ENCODE data around the gene ZCCHC24. TPM values are rescaled to one million over a fixed set of nuclear protein-coding genes. Genes with fewer than 3 reads are reported as not detected.

Gene ZCCHC24
- total RNA-seq, 1 experiment from 2014 or later: 3.8 TPM

DNA sequence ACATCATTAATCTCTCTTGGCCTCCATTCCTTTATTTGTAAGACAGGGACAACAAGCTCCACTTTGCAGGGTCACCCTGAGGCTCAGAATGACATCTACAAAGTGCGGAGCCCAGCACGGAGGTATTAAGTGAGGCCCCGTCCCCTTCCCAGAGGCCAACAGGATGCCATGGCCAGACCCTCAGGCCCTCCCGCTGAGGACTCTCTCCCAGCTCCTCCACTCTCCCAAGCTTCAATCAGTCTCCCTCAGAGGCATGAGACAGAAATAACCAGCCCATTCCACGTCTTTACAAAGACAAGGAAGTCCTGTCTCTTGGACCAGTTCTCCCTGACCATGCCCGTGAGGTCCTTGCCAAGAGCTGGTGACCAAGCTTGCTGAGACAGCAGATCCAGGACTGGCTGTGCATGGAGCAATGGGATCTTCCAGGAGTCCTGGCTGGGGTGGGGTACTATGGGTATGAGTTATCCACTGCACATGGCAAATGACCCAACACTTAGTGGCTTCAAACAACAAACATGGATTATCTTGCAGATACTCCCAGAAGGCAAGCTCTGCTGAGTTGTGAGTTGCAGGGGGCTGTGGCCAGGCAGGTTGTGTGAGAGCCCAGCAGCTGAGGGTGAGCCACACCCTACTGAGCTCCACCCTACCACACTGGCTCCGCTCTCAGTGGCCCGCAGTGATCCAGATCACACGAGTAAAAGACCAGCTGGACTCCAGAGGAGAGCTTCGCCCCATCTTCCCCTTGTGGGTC lies 102.4 kb downstream of the ZCCHC24 start:
- no peaks in the 10 kb centered on the region for H4K20me1 ChIP-seq (ENCODE audit: control insufficient read depth, insufficient read depth, insufficient read length)
- H3K14ac ChIP-seq (ENCODE audit: insufficient read depth, low read length): no peak overlapping the region
- H4K91ac ChIP-seq (ENCODE audit: insufficient read length, low read depth, low read length): no peak overlapping the region
- H2BK12ac ChIP-seq (ENCODE audit: insufficient read length, low read depth, low read length): no peak overlapping the region
- H3K79me1 ChIP-seq (ENCODE audit: insufficient read depth, low read depth, low read length, poor library complexity, severe bottlenecking): no peaks in the 10 kb centered on the region
- peak; percentile 17 for DNase-seq
- TF ChIP-seq, protein P1, sequence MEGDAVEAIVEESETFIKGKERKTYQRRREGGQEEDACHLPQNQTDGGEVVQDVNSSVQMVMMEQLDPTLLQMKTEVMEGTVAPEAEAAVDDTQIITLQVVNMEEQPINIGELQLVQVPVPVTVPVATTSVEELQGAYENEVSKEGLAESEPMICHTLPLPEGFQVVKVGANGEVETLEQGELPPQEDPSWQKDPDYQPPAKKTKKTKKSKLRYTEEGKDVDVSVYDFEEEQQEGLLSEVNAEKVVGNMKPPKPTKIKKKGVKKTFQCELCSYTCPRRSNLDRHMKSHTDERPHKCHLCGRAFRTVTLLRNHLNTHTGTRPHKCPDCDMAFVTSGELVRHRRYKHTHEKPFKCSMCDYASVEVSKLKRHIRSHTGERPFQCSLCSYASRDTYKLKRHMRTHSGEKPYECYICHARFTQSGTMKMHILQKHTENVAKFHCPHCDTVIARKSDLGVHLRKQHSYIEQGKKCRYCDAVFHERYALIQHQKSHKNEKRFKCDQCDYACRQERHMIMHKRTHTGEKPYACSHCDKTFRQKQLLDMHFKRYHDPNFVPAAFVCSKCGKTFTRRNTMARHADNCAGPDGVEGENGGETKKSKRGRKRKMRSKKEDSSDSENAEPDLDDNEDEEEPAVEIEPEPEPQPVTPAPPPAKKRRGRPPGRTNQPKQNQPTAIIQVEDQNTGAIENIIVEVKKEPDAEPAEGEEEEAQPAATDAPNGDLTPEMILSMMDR (conservative IDR thresholded peaks at IDR 0.05): no peak
- H3K56ac ChIP-seq (ENCODE audit: insufficient read length, low read depth, low read length): no peak overlapping the region
- H2BK15ac ChIP-seq (ENCODE audit: low read depth, low read length): no peak overlapping the region
- WGBS (ENCODE audit: extremely low coverage, insufficient read length, low lambda C conversion rate): no CpG with 5 or more reads among the region's 10 CpGs
- H3K23ac ChIP-seq (ENCODE audit: insufficient read length, low read depth, low read length): no peak overlapping the region
- no peaks in the 10 kb centered on the region for H3K9me3 Mint-ChIP-seq
- H2AFZ ChIP-seq (ENCODE audit: low read length): no peak overlapping the region
- H3K27me3 Mint-ChIP-seq (ENCODE audit: low read depth): peaks cover 21% of the 10 kb centered on the region
- H3K4ac ChIP-seq (ENCODE audit: low read depth, low read length): no peak overlapping the region
- H2BK120ac ChIP-seq (ENCODE audit: low read depth, low read length, poor library complexity, severe bottlenecking): no peak overlapping the region
- no peak overlapping the region for H4K8ac ChIP-seq (replicated peaks; ENCODE audit: insufficient read length, low read depth, low read length)
- H3K4me3 Mint-ChIP-seq: no peak overlapping the region
- H3K18ac ChIP-seq (ENCODE audit: insufficient read length, low read depth, low read length): no peak overlapping the region
- no peak overlapping the region for H3K9ac ChIP-seq (ENCODE audit: extremely low read depth, insufficient read length, low read length)
- no peaks in the 10 kb centered on the region for H3K36me3 Mint-ChIP-seq (ENCODE audit: insufficient read depth in 1 of 3, low read depth in 3 of 3)
- H3K27me3 ChIP-seq (ENCODE audit: insufficient read depth, low read length): no peaks in the 10 kb centered on the region
- H3K27ac Mint-ChIP-seq: no peak overlapping the region
- 0 out of 2 replicates have a peak, but pooled peaks cover 5% of the 10 kb centered on the region for H3K4me1 ChIP-seq (ENCODE audit: insufficient read depth, low read length)
- H2AK5ac ChIP-seq (ENCODE audit: insufficient read length, low read length): no peak overlapping the region
- no peak overlapping the region for H3K4me2 ChIP-seq (ENCODE audit: insufficient read depth, insufficient read length, low read length)
- no peak overlapping the region for H3K27ac ChIP-seq (ENCODE audit: insufficient read length, low read depth, low read length)
- no peak overlapping the region for H3T11ph ChIP-seq (ENCODE audit: low read length)
- no peak overlapping the region for H4K5ac ChIP-seq (ENCODE audit: insufficient read length, low read depth, low read length)
- H3K79me2 ChIP-seq (ENCODE audit: insufficient read depth, low read length): no peaks in the 10 kb centered on the region
- H3K9me3 ChIP-seq (ENCODE audit: control insufficient read depth, low read depth, low read length): no peaks in the 10 kb centered on the region
- H3K23me2 ChIP-seq (ENCODE audit: insufficient read length, low read depth, low read length, poor library complexity, severe bottlenecking): no peaks in the 10 kb centered on the region
- H2BK20ac ChIP-seq (ENCODE audit: low read depth, low read length, poor library complexity, severe bottlenecking): no peak overlapping the region
- H2BK5ac ChIP-seq (ENCODE audit: insufficient read length, low read length): no peak overlapping the region
- peaks cover 3 to 14% of the 10 kb centered on the region in 2 experiments for H3K4me1 Mint-ChIP-seq
